ENCODE data around the gene SLC10A7. TPM values are rescaled to one million over a fixed set of nuclear protein-coding genes. Genes with fewer than 3 reads are reported as not detected.

SLC10A7 gene
- total and polyA plus RNA-seq, 9 donors = 4.0 to 12.4 (median 9.7) TPM

DNA sequence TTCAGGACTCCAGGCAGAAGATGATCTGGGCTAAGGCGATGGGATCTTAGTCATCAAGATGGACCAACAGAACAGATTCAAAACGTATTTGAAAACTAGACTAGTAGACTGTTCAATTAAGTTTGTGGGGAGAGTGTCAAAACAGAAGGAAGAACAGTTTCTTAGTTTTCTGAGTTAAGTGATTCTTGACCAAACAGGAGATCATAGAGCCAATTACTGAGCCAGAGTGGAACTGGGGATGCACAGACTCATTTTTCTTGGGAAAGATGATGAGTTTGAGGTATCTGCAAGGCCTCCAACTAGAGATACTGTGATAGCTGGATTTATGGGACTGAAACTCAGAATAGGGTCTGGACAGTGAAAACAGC, 187.9 kb downstream of the SLC10A7 start:
- Histone ChIP-seq H3K4me1 (ENCODE audit: insufficient read depth) (peaks cover 2% of the 10 kb centered on the region), H3K27me3 (no peaks in the 10 kb centered on the region), H3K36me3 (no peaks in the 10 kb centered on the region), H3K4me3 (no peak overlapping the region), H3K27ac (no peak overlapping the region), H3K9me3 (no peaks in the 10 kb centered on the region)
- 59 to 72% (median 66%) methylated on average over 2 of the region's 2 CpGs for WGBS, 3 donors
- no peak for DNase-seq
- TF ChIP-seq POLR2A (IDR thresholded peaks at IDR 0.05) (no peak), EP300 (IDR thresholded peaks at IDR 0.05) (no peak)
- TF ChIP-seq, protein P1, sequence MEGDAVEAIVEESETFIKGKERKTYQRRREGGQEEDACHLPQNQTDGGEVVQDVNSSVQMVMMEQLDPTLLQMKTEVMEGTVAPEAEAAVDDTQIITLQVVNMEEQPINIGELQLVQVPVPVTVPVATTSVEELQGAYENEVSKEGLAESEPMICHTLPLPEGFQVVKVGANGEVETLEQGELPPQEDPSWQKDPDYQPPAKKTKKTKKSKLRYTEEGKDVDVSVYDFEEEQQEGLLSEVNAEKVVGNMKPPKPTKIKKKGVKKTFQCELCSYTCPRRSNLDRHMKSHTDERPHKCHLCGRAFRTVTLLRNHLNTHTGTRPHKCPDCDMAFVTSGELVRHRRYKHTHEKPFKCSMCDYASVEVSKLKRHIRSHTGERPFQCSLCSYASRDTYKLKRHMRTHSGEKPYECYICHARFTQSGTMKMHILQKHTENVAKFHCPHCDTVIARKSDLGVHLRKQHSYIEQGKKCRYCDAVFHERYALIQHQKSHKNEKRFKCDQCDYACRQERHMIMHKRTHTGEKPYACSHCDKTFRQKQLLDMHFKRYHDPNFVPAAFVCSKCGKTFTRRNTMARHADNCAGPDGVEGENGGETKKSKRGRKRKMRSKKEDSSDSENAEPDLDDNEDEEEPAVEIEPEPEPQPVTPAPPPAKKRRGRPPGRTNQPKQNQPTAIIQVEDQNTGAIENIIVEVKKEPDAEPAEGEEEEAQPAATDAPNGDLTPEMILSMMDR (IDR thresholded peaks at IDR 0.05) = no peak
- intact Hi-C loops (cut with DNase I) = no loop called here

DNA sequence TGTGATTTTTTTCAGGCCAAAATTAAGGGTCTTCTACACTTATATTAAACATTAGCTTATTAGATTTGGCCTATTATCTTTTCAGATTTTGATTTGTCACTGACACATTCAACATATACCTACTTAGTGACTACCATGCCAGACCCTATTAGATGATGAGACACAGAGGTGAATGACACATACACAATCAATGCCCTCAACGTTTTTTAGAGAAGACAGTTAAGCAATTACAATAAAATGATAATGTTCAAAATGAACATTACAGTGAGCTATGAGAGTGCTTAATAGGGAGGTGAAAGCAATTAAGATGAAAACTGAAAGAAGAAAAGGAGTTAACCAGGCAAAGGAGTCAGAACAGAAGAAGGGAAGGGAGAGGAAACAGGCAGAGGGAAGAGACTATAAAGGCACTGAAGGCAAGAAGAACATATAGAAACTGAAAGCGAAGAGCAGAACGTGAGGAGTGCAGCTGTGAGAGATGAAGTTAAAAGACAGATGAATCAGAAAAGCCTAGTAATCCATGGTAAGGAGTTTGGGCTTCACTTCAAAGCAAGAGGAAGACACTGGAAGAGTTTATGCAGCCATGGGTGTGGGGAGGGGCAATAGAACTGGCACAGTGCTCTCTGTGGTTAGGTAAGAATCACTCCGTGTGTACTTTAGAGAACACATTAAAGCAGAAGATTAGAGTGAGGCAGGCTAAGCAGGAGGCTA, 188.4 kb downstream of the SLC10A7 start:
- no peak for TF ChIP-seq POLR2A (IDR thresholded peaks at IDR 0.05)
- no peak for TF ChIP-seq EP300 (IDR thresholded peaks at IDR 0.05)
- TF ChIP-seq, protein P1 (IDR thresholded peaks at IDR 0.05) = no peak
- Histone ChIP-seq H3K4me3 (no peak overlapping the region), H3K27me3 (no peaks in the 10 kb centered on the region), H3K4me1 (ENCODE audit: insufficient read depth) (peaks cover 2% of the 10 kb centered on the region), H3K36me3 (no peaks in the 10 kb centered on the region), H3K27ac (no peak overlapping the region), H3K9me3 (no peaks in the 10 kb centered on the region)
- DNase-seq = no peak
- intact Hi-C loops (cut with DNase I) = no loop called here
- 42 to 54% (median 52%) methylated on average over 4 of the region's 4 CpGs for WGBS, 3 donors

DNA sequence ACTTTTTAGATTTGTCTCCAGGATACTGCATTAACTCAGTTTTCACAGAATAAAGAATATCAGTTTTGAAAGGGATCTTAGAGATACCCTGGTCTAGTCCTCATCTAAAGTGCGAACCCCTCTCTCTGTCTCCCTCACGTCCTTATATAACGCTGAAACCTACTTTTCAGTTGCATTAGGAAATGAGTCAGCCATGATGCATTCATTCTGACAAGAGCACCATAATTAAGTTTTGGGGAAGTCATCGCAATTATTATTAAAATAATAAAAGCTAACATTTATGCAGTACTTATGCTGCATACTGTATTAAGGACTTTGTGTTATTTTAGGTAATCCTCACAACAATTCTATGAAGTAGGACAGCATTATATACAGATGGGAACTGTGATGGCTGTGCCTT, 191.3 kb downstream of the SLC10A7 start:
- H3K27ac ChIP-seq = no peak overlapping the region
- TF ChIP-seq POLR2A (IDR thresholded peaks at IDR 0.05) = no peak
- no peak for TF ChIP-seq EP300 (IDR thresholded peaks at IDR 0.05)
- TF ChIP-seq, protein P1 (IDR thresholded peaks at IDR 0.05) = no peak
- no peak for DNase-seq
- WGBS, 3 donors = 82 to 92% (median 89%) methylated on average over 4 of the region's 4 CpGs
- no peaks in the 10 kb centered on the region for H3K36me3 ChIP-seq
- H3K9me3 ChIP-seq = no peaks in the 10 kb centered on the region
- no peaks in the 10 kb centered on the region for H3K4me1 ChIP-seq (ENCODE audit: insufficient read depth)
- no peak overlapping the region for H3K4me3 ChIP-seq
- no peaks in the 10 kb centered on the region for H3K27me3 ChIP-seq
- intact Hi-C loops (cut with DNase I) = no loop called here

DNA sequence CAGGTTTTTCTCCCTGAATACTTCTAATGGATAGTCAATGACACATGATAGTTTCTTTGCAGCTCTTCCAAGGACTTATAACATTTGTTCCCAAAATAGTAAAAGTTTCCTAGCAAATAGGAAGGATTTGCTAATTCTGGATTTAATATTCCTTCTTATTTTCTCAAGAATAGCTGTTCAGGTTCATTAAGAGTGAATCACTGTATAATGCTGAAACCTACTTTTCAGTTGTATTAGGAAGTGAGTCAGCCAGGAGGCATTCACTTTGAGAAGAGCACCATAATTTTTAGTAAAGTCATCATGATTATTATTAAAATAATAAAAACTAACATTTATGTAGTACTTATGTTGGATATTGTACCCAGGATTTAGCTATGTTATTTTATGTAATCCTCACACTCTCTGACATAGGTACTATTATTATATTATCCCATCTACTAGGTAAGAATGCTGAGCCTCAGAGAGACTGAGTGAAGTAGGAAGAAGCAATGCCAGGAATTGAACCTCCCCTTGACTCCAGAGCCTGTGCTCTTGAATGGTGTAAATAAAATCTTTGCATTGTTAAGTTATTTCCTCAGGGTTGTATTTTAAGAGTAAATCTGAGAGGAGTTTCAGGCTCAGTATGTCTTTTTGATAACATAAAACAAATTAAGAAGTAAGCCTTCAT, 192.6 kb downstream of the SLC10A7 start:
- intact Hi-C loops (cut with DNase I) = no loop called here
- H3K36me3 ChIP-seq = no peaks in the 10 kb centered on the region
- H3K4me3 ChIP-seq = no peak overlapping the region
- DNase-seq = no peak
- no peaks in the 10 kb centered on the region for H3K27me3 ChIP-seq
- no peaks in the 10 kb centered on the region for H3K4me1 ChIP-seq (ENCODE audit: insufficient read depth)
- no peak overlapping the region for H3K27ac ChIP-seq
- TF ChIP-seq EP300 (IDR thresholded peaks at IDR 0.05) (no peak), POLR2A (IDR thresholded peaks at IDR 0.05) (no peak)
- TF ChIP-seq, protein P1 (IDR thresholded peaks at IDR 0.05) = no peak
- H3K9me3 ChIP-seq = no peaks in the 10 kb centered on the region

All from ovary (tissue), 9 donors.